ENCODE measurements around the gene PCBD2.

PCBD2 gene

DNA sequence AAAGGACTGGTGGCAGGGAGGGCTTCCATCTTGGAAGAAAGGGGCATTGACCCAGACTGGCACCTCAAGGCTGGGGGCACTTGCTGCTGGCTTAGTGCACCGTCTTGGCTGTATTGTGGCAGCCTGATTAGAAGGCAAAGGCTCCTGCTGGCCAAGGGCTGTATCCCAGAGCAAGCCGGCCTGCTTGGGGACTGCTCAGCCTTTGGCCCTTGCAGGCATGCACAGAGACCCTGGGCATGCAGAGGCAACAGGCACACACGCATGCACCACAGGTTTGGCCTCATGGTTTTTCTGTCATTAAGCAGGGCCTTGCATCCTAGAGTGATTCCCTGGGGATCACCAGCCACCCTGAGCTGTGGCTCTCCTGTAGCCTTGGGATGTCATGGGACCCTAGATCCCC lies 100.1 kb downstream of the PCBD2 start:
- DNase-seq = no peak
- no peak overlapping the region for H3K27ac ChIP-seq
- H3K36me3 ChIP-seq (replicated peaks) = no peaks in the 10 kb centered on the region
- in situ Hi-C loops (cut with HindIII; ENCODE audit: low pct_ligation_motif_present, low sequenced_read_pairs) = no loop called here
- H3K27me3 ChIP-seq (replicated peaks) = no peaks in the 10 kb centered on the region
- H3K4me3 ChIP-seq (ENCODE audit: low read depth, low read length) = no peak overlapping the region
- TF ChIP-seq, protein P1, sequence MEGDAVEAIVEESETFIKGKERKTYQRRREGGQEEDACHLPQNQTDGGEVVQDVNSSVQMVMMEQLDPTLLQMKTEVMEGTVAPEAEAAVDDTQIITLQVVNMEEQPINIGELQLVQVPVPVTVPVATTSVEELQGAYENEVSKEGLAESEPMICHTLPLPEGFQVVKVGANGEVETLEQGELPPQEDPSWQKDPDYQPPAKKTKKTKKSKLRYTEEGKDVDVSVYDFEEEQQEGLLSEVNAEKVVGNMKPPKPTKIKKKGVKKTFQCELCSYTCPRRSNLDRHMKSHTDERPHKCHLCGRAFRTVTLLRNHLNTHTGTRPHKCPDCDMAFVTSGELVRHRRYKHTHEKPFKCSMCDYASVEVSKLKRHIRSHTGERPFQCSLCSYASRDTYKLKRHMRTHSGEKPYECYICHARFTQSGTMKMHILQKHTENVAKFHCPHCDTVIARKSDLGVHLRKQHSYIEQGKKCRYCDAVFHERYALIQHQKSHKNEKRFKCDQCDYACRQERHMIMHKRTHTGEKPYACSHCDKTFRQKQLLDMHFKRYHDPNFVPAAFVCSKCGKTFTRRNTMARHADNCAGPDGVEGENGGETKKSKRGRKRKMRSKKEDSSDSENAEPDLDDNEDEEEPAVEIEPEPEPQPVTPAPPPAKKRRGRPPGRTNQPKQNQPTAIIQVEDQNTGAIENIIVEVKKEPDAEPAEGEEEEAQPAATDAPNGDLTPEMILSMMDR (IDR thresholded peaks at IDR 0.05; ENCODE audit: low read depth, low read length, missing control alignments) = no peak

DNA sequence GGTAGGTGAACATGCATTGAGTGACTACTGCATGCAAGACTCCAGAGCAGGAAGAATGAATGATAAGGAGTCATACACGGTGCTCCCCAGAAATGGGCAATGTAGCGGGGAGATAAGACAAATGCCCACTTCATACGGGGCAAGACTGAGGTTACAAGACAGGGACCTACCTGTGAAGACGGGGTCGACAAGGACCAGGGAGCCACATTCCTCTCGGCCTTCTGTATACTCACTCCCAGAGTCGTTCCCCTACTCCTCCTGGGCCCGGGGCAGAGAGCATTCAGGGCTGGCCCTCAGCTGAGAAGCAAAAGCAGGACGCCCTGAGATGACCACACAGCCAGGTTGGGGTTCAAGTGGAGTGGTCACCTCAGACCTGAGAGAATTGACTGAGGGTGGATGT lies 102.4 kb downstream of the PCBD2 start:
- DNase-seq = no peak
- no peaks in the 10 kb centered on the region for H3K36me3 ChIP-seq (replicated peaks)
- no peak overlapping the region for H3K27ac ChIP-seq
- in situ Hi-C loops (cut with HindIII; ENCODE audit: low pct_ligation_motif_present, low sequenced_read_pairs) = no loop called here
- no peaks in the 10 kb centered on the region for H3K27me3 ChIP-seq (replicated peaks)
- no peak overlapping the region for H3K4me3 ChIP-seq (ENCODE audit: low read depth, low read length)
- TF ChIP-seq, protein P1 (IDR thresholded peaks at IDR 0.05; ENCODE audit: low read depth, low read length, missing control alignments) = no peak

DNA sequence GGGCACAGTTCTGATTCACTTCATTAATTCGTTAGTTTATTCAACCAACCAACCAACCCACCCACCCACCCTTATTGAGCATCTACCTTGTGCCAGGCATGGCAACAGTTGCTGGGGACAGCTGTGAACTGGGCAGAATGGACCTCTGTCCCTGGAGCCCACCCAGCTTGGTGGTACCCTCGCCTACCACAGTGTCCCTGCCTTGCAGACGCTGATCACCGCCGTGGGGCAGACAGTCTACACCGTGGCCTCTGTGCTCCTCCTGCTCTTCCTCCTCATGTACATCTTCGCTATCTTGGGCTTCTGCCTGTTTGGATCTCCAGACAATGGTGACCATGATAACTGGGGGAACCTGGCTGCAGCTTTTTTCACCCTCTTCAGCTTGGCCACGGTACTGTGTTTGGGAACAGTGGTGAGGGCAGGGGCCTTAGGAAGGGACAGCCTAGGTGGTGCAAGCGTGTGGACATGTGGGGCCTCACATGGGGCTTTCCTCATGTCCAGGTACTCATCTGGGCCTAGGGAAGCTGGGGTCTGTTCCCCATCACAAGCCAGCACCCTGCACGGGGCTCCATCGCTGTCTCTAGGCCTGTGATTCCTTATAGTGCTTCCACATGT lies 102.9 kb downstream of the PCBD2 start:
- in situ Hi-C loops (cut with HindIII; ENCODE audit: low pct_ligation_motif_present, low sequenced_read_pairs) = no loop called here
- Histone ChIP-seq H3K27me3 (replicated peaks) (no peaks in the 10 kb centered on the region), H3K36me3 (replicated peaks) (no peaks in the 10 kb centered on the region)

DNA sequence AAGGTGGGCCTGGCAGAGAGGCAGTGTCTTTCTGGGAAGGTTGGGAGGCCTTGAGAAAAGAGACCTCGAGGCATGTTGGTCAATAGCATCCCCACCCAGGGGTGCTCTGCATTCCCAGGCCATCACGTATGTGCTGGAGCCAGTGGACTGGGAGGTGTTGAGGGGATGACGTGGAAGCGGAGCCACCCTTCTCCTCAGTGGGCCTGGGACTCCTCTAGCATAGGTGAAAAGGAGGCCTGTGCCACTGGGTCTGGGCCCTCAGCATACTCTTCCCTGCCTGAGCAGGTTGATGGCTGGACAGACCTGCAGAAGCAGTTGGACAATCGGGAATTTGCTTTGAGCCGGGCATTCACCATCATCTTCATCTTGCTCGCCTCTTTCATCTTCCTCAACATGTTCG lies 103.6 kb downstream of the PCBD2 start:
- H3K27ac ChIP-seq = no peak overlapping the region
- TF ChIP-seq, protein P1 (IDR thresholded peaks at IDR 0.05; ENCODE audit: low read depth, low read length, missing control alignments) = no peak
- H3K4me3 ChIP-seq (ENCODE audit: low read depth, low read length) = no peak overlapping the region
- H3K27me3 ChIP-seq (replicated peaks) = no peaks in the 10 kb centered on the region
- in situ Hi-C loops (cut with HindIII; ENCODE audit: low pct_ligation_motif_present, low sequenced_read_pairs) = no loop called here
- H3K36me3 ChIP-seq (replicated peaks) = no peaks in the 10 kb centered on the region
- no peak for DNase-seq

More for the DNA sequence above, 102.9 kb downstream of the PCBD2 start:
- Histone ChIP-seq H3K4me3 (ENCODE audit: low read depth, low read length) (no peak overlapping the region), H3K27ac (no peak overlapping the region)
- TF ChIP-seq, protein P1 (IDR thresholded peaks at IDR 0.05; ENCODE audit: low read depth, low read length, missing control alignments) = no peak
- no peak for DNase-seq

DNA sequence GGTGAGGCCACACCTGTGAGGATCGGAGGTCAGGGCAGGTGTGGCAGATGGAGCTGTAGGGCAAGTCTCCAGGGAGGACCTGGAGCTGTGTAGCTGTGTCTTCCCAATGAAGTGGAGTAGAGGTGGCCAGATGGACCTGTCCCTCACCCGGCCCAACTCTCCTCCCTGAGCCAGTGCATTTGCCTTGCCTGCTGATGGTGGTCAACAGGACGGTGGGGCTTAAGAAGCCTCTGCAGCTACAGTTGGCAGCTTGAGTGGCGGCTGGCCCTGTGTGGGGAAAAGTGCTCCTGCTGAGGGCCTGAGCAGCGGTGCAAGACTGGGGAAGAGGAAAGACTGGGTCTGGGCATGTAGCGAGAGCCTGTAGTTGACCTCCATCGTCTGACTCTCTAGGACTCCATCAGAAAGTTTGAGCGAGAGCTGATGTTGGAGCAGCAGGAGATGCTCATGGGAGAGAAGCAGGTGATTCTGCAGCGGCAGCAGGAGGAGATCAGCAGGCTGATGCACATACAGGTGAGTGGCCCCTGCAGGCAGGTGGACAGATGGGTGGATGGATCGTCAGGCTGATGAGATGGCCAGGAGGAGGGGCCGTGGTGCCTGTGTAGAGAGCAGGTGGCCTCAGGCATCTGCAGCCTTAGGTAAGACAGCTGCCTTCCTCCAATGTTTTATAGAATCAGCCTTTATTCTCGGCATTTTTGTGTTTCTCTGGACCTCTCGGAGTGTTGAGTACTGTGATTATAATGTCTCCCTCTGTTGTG lies 104.2 kb downstream of the PCBD2 start:
- no peak for DNase-seq
- H3K27ac ChIP-seq = no peak overlapping the region
- TF ChIP-seq, protein P1 (IDR thresholded peaks at IDR 0.05; ENCODE audit: low read depth, low read length, missing control alignments) = no peak
- no peaks in the 10 kb centered on the region for H3K27me3 ChIP-seq (replicated peaks)
- in situ Hi-C loops (cut with HindIII; ENCODE audit: low pct_ligation_motif_present, low sequenced_read_pairs) = no loop called here
- H3K36me3 ChIP-seq (replicated peaks) = no peaks in the 10 kb centered on the region
- H3K4me3 ChIP-seq (ENCODE audit: low read depth, low read length) = no peak overlapping the region

Data from brain microvascular endothelial cell (primary cell).